ENCODE data around the gene DPF3.

DNA sequence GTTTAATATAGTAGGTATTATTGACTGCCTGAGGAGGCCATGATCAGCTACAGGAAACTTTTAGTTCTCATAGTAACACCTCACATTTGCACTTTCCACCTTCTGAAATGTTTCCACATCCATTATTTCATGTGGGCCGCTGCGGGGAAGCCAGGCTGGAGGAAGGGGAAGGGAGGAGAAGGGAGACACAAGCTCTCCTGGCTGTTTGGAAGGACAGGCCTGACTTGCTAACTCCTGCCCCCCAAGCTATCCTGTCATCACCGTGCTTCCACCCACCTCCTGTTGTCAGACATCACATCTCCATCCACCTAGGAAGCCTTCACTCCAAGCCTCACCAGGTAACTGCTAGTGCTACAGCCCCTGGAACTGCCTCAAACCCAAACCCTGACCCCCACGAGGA, 9.5 kb downstream of the DPF3 start:
- TF ChIP-seq EZH2 (IDR thresholded peaks at IDR 0.05; ENCODE audit: insufficient read depth, poor library complexity, severe bottlenecking) (no peak), EZH2phosphoT487 (IDR thresholded peaks at IDR 0.05; ENCODE audit: insufficient read depth, low read depth) (no peak)

Data from GM23248 (cell line).